ENCODE measurements around the gene EEF1AKMT4. TPM values are rescaled to one million over a fixed set of nuclear protein-coding genes. Genes with fewer than 3 reads are reported as not detected.

EEF1AKMT4 gene
- total RNA-seq, 1 donor from 2014 or later: 2.6 TPM

DNA sequence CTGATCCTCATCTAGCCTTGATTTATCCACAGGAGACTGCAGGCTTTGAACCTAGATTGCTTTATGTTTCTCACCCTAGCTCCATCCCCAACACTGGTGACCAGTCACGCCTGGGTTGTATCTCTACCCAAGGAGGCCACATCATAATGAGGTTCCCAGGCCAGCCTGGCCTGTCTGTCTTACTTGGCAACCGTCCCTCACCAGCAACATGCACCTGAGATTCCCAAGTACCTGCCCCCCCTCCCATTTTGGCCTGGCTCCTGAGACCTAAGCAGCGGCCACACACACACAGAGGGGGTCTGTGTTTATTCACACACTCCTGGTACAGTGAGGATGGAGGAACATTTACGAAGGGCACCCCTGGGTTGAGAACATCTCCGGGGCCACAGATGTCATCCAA is 9.5 kb downstream of the EEF1AKMT4 start:
- no peak overlapping the region for H3K27ac ChIP-seq
- peaks cover 46% of the 10 kb centered on the region for H3K27me3 ChIP-seq (ENCODE audit: low read depth)
- no peaks in the 10 kb centered on the region for H3K36me3 ChIP-seq
- H3K4me3 ChIP-seq: no peak overlapping the region
- DNase-seq: no peak
- ATAC-seq: no peak
- peaks cover 23% of the 10 kb centered on the region for H3K4me1 ChIP-seq
- TF ChIP-seq, protein P1, sequence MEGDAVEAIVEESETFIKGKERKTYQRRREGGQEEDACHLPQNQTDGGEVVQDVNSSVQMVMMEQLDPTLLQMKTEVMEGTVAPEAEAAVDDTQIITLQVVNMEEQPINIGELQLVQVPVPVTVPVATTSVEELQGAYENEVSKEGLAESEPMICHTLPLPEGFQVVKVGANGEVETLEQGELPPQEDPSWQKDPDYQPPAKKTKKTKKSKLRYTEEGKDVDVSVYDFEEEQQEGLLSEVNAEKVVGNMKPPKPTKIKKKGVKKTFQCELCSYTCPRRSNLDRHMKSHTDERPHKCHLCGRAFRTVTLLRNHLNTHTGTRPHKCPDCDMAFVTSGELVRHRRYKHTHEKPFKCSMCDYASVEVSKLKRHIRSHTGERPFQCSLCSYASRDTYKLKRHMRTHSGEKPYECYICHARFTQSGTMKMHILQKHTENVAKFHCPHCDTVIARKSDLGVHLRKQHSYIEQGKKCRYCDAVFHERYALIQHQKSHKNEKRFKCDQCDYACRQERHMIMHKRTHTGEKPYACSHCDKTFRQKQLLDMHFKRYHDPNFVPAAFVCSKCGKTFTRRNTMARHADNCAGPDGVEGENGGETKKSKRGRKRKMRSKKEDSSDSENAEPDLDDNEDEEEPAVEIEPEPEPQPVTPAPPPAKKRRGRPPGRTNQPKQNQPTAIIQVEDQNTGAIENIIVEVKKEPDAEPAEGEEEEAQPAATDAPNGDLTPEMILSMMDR (IDR thresholded peaks at IDR 0.05): no peak
- intact Hi-C loops (cut with DNase I): no loop called here
- no peaks in the 10 kb centered on the region for H3K9me3 ChIP-seq

DNA sequence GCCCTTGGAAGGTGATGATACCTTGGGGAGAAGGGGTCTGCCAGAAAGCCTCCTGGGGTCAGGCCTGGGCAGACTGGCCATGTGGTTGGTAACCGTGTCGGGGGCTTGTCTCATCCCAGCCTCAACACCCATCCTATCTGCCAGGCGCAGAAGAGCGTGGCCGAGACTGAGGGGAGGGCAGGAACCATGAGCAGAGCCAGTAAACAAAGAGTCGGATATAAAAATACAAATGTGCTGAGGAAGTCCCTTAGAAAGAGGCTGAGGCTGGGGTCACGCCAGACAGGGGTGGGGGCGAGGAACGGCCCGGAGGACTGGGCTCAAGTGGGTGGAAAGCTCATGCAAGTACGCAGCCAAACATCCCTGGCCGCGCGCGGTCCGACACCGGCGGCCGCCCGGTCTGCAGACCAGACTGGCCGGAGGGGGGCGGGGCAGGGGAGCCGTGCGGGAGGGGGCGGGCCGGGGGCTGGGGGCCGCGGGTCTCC is 10.0 kb downstream of the EEF1AKMT4 start:
- Histone ChIP-seq H3K9me3 (no peaks in the 10 kb centered on the region), H3K4me1 (peaks cover 23% of the 10 kb centered on the region), H3K36me3 (no peaks in the 10 kb centered on the region), H3K27ac (no peak overlapping the region), H3K27me3 (ENCODE audit: low read depth) (peaks cover 51% of the 10 kb centered on the region), H3K4me3 (no peak overlapping the region)
- DNase-seq: no peak
- TF ChIP-seq, protein P1 (IDR thresholded peaks at IDR 0.05): no peak
- intact Hi-C loops (cut with DNase I): no loop called here
- no peak for ATAC-seq

DNA sequence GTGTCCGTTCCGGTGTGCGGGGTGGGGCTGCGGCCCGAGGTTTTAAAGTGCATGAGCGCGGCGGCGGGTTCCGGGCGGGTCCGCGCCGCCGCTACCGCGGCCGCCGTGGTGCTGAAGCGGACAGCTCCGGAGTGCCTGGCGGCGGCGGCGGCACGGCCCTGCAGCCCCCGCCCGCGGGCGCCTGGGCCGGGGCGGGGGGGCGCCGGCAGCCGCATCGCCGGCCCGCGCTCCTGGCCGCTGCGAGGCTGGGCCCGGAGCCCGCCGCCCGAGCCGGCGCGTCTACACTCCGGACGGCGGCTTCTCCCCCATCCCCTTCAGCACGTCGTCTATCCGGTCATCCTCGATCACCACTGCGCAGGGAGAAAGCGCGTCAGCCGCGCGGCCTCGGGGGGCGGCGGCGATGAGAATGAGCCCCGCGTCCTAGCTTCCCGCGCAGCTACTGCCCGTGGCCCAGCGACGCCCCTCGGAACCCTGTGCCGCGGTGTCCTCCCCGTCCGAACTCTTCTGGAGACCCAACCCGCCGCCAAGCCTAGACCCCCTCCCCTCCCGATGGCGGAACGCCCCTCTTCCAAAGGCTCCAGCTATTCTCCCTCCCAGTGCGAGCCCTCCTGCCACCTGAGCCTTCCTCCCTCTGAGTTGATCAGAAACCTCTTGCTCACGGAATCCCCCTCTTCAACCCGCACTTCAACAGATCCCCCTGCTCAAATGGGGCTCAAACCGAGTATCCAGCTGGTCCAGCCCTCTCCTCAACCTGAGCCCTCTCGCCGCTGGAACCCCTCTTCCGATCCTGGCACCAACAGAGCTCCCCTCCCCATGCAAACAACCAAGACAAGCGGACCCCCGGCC is 10.6 kb downstream of the EEF1AKMT4 start:
- ATAC-seq: peak; percentile 62 to 66
- no peak for DNase-seq

DNA sequence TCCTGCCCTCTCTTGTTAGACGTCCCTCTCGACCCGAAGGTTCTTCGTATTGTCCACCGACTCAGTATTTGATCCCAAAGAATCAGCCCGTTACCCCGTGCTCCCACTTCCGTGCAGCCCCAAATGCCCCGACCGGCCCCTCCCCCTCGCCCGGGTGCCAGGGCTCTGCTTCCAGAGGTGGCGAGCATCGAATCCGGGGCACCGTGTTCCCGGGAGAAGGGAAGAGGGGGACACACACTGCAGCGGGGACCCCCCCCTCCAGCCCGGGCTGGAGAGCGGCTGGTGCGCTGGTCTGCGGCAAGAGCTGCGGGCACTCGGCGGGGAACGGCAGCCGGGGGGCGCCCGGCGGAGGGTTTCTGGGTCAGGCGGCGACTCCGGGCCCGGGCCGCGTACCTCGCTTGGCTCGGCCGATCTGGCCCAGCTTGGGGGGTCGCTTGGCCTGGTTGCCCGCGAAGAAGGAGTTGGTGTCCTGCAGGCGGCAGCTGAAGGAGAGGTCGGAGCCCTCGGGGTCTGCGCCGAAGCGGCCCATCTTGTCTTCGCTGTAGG is 11.3 kb downstream of the EEF1AKMT4 start:
- no peak for DNase-seq
- H3K27me3 ChIP-seq (ENCODE audit: low read depth): peaks cover 62% of the 10 kb centered on the region

More for the DNA sequence above, 10.6 kb downstream of the EEF1AKMT4 start:
- Histone ChIP-seq H3K4me3 (peak overlapping the region; percentile 59), H3K27ac (no peak overlapping the region), H3K9me3 (no peaks in the 10 kb centered on the region), H3K27me3 (ENCODE audit: low read depth) (peaks cover 55% of the 10 kb centered on the region), H3K4me1 (peaks cover 23% of the 10 kb centered on the region), H3K36me3 (no peaks in the 10 kb centered on the region)
- TF ChIP-seq, protein P1 (IDR thresholded peaks at IDR 0.05): no peak
- intact Hi-C loops (cut with DNase I): no loop called here

DNA sequence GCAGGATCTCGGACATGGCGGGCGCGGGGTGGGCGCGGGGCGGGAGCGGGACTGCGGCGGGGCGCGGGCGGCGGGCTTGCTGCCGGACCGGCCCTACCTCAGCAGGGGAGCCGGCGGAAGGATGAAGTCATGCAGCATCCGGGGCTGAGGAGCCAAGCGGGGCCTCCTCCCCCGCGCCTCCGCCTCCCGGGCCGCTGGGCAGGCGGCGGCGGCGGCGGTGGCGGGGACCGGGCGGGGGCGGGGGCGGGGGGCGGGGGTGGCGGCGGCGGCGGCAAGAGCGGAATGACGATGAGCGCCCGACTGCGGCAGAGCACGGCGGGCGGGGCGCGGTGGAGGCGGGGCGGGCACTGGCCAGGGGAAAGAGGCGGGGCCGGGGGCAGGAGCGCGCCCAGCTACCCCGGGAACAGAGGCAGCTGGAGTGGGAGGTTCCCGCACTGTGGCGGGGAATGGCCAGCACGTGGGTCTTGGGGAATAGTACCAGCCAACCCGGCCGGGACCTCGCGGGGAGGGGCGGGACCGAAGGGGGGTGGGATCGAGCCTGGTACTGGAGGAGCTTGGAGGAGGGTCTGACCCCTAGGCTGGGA is 11.9 kb downstream of the EEF1AKMT4 start, which contains the start of gene CAMK2N2:
Gene CAMK2N2 (minus strand): TSS at position 284 of the 584 bp plus-strand sequence. CDS start 268 bp downstream, at position 16.
- intact Hi-C loops (cut with DNase I): no loop called here
- TF ChIP-seq, protein P1 (IDR thresholded peaks at IDR 0.05): no peak
- Histone ChIP-seq H3K27ac (no peak within 1 kb of the TSS), H3K4me3 (peak within 1 kb of the TSS; percentile 59), H3K4me1 (peaks cover 23% of the 10 kb centered on the region), H3K36me3 (no peaks in the 10 kb centered on the region), H3K27me3 (ENCODE audit: low read depth) (peaks cover 67% of the 10 kb centered on the region), H3K9me3 (no peaks in the 10 kb centered on the region)
- DNase-seq: peak; percentile 61
- ATAC-seq: peak; percentile 69 to 77

More for the DNA sequence above, 11.3 kb downstream of the EEF1AKMT4 start:
- no peak overlapping the region for H3K27ac ChIP-seq
- no peaks in the 10 kb centered on the region for H3K36me3 ChIP-seq
- ATAC-seq: no peak
- peak overlapping the region; percentile 59 for H3K4me3 ChIP-seq
- H3K9me3 ChIP-seq: no peaks in the 10 kb centered on the region
- TF ChIP-seq, protein P1 (IDR thresholded peaks at IDR 0.05): no peak
- intact Hi-C loops (cut with DNase I): no loop called here
- peaks cover 23% of the 10 kb centered on the region for H3K4me1 ChIP-seq
